ENCODE results near the gene TSSK2. TPM values are rescaled to one million over a fixed set of nuclear protein-coding genes. Genes with fewer than 3 reads are reported as not detected.
A peak's percentile ranks its signal among the peaks of the same experiment; 100 is the strongest.

TSSK2 gene
- total and polyA plus RNA-seq, 7 donors, result 0.14 to 0.32 (median 0.28) TPM; not detected in 3

DNA sequence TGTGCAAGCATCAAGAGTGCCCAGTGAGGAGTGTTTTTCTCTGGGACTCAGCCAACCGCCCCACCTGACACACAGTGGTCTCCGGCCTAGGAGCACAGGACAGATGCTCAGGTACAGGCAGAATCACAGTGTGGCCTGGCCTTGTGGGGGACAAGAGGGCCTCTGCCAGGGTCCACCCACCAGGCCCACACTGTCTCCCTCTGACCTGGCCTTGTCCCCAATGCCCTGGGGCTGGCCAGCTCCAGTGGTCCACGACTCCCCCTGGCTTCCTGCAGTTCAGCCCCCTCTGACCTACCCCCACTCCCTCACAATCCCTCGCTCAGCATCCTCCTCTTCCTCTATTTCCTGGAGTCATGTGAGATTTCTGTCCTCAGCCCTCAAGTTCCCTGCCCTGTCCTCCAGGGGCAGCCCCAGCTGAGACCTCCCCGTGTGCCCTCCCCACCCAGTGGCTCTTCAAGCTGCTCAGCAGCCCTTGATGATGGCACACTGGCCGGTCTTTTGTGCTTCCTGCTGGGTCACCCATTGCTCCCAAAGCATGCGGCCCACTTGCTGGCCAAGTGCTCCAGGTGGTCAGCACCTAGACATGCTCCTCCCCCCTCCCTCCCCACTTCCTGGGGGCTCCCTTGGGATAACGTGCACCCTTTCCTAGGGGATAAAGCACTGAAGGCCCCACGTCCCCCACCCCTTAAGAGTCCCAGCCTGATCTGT, 1.7 kb downstream of the TSSK2 start:
- Histone ChIP-seq H3K4me3 (no peak overlapping the region), H3K9me3 (no peaks in the 10 kb centered on the region), H3K4me1 (no peaks in the 10 kb centered on the region), H3K36me3 (ENCODE audit: insufficient read depth in 1 of 2, low read depth in 1 of 2) (peaks cover 4 to 65% of the 10 kb centered on the region in 2 donors), H3K27ac (no peak overlapping the region), H3K27me3 (ENCODE audit: insufficient read depth in 3 of 3, low read length in 2 of 3) (no peaks in the 10 kb centered on the region)
- DNase-seq (no peak), ATAC-seq (no peak)
- 85 to 91% (median 88%) methylated on average over 9 of the region's 9 CpGs for WGBS, 3 donors
- intact Hi-C loops (cut with DNase I), result no loop called here
- TF ChIP-seq, protein P1, sequence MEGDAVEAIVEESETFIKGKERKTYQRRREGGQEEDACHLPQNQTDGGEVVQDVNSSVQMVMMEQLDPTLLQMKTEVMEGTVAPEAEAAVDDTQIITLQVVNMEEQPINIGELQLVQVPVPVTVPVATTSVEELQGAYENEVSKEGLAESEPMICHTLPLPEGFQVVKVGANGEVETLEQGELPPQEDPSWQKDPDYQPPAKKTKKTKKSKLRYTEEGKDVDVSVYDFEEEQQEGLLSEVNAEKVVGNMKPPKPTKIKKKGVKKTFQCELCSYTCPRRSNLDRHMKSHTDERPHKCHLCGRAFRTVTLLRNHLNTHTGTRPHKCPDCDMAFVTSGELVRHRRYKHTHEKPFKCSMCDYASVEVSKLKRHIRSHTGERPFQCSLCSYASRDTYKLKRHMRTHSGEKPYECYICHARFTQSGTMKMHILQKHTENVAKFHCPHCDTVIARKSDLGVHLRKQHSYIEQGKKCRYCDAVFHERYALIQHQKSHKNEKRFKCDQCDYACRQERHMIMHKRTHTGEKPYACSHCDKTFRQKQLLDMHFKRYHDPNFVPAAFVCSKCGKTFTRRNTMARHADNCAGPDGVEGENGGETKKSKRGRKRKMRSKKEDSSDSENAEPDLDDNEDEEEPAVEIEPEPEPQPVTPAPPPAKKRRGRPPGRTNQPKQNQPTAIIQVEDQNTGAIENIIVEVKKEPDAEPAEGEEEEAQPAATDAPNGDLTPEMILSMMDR (IDR thresholded peaks at IDR 0.05), result no peak

DNA sequence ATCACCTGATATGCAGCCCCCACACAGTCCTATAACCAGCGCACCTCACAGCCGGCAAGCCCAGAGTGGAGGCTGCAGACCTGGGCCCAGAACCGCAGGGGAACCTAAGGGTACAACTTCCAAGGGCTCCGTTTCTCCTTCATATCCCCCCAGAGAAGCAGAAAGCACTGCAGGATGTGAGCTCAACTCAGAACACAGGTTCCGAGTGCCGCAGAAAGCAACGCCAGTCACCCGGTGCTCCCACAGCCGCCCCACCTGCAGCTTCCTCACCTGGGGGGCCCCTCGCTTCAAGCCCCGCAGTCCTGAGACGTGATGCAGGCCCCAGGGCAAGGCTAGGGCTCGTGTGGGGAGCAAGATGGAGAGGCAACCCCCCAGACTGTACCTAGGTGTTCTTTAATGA, 2.5 kb downstream of the TSSK2 start:
- Histone ChIP-seq H3K4me3 (no peak overlapping the region), H3K4me1 (no peaks in the 10 kb centered on the region), H3K36me3 (ENCODE audit: insufficient read depth in 1 of 2, low read depth in 1 of 2) (peaks cover 4 to 72% of the 10 kb centered on the region in 2 donors), H3K9me3 (no peaks in the 10 kb centered on the region), H3K27me3 (ENCODE audit: insufficient read depth in 3 of 3, low read length in 2 of 3) (no peaks in the 10 kb centered on the region), H3K27ac (no peak overlapping the region)
- TF ChIP-seq, protein P1 (IDR thresholded peaks at IDR 0.05), result no peak
- intact Hi-C loops (cut with DNase I), result no loop called here
- ATAC-seq (no peak), DNase-seq (no peak)
- WGBS, 3 donors, result 91 to 95% (median 95%) methylated on average over 13 of the region's 13 CpGs

DNA sequence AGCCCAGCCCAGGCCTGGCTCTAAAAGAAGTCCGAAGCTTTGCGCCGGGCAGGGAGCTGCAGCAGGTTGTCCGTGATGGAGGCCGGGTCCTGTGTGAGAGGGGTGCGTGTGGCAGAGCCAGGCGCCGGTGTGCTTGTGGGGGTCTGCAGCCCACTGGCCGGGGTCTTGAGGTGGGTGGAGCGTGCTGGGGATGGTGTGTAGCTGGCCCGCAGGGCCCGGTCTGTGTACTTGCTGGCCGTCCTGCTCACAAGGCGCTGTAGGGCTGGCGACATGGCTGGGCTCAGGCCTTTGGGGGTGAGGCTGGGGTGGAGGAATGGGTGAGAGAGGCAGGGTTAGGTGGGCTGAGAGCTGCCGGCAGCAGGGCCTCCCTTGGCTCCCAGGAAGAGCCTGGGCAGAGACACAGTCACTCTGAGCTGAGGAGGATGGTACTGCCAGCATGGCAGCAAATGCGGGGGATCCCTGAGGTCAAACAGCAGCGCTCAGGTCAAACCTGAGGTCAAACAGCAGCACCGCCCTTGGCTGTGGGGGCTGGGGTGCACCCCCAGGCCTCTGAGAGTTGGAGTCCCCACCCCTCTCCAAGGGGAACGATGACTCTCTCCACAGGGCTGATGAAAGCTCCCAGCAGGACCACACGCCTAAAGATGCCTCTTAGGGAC, 3.2 kb downstream of the TSSK2 start:
- intact Hi-C loops (cut with DNase I), result no loop called here
- DNase-seq, result no peak
- TF ChIP-seq, protein P1 (IDR thresholded peaks at IDR 0.05), result no peak
- Histone ChIP-seq H3K4me1 (no peaks in the 10 kb centered on the region), H3K4me3 (no peak overlapping the region), H3K36me3 (ENCODE audit: insufficient read depth in 1 of 2, low read depth in 1 of 2) (peaks cover 7 to 79% of the 10 kb centered on the region in 2 donors), H3K9me3 (no peaks in the 10 kb centered on the region), H3K27ac (no peak overlapping the region), H3K27me3 (ENCODE audit: insufficient read depth in 3 of 3, low read length in 2 of 3) (no peaks in the 10 kb centered on the region)
- WGBS, 3 donors, result 92 to 95% (median 92%) methylated on average over 21 of the region's 21 CpGs
- ATAC-seq, result peak in 1 of 4 donors; percentile 23

DNA sequence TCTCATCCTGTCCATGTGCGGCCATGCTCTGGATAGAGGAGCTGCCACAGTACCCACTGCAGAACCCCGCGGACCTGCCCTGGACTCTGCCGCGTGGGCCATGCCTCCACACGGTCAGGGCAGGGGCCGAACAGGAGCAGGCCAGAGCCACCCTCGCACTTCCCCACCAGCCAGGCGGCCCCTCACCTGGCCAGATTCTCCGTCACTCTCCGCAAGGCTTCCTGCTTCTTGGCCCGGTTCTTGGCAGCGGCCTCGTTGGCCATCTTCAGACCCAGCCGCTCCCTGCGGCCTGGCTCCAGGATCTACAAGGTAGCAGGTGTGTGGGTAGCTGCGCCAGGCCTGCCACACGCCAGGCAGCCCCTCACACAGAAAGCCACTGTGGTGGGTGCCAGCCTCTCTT, 3.8 kb downstream of the TSSK2 start:
- whole genome bisulfite sequencing, 3 donors, result 89 to 94% (median 89%) methylated on average over 18 of the region's 18 CpGs

More for the DNA sequence above, 3.8 kb downstream of the TSSK2 start:
- ATAC-seq (no peak), DNase-seq (no peak)
- TF ChIP-seq, protein P1 (IDR thresholded peaks at IDR 0.05), result no peak
- Histone ChIP-seq H3K9me3 (no peaks in the 10 kb centered on the region), H3K27ac (no peak overlapping the region), H3K27me3 (ENCODE audit: insufficient read depth in 3 of 3, low read length in 2 of 3) (no peaks in the 10 kb centered on the region), H3K4me3 (no peak overlapping the region), H3K4me1 (no peaks in the 10 kb centered on the region), H3K36me3 (ENCODE audit: insufficient read depth in 1 of 2, low read depth in 1 of 2) (peaks cover 9 to 85% of the 10 kb centered on the region in 2 donors)
- intact Hi-C loops (cut with DNase I), result no loop called here

Data from psoas muscle (tissue), 8 donors.